HepG2 (cell line): Measurements from ENCODE around the gene TMEM141. TPM values are rescaled to one million over a fixed set of nuclear protein-coding genes. Genes with fewer than 3 reads are reported as not detected.

Experiments used
- DR1 ChIP-seq: sonication (generic); formaldehyde crosslinking; IDR thresholded peaks from 2 replicates; pipeline ENCODE4 v1.8.0; 2021; ENCODE audit warnings: mild to moderate bottlenecking, missing genetic modification reagents, inconsistent platforms
- ELF4 ChIP-seq: sonication (generic); formaldehyde crosslinking; IDR thresholded peaks from 2 replicates; pipeline ENCODE4 v1.5.0; 2020; ENCODE audit warnings: missing genetic modification reagents, mild to moderate bottlenecking, moderate library complexity, borderline replicate concordance
- GABPA ChIP-seq, 2 experiments: IDR thresholded peaks; 2 replicates each; pipeline ENCODE4 v1.6.1; 2011 to 2016; ENCODE audit warnings: low read depth in 2 of 2, low read length in 1 of 2, missing biosample characterization in 1 of 2, missing genetic modification characterization in 1 of 2
- HMGA1 ChIP-seq: sonication (generic); formaldehyde crosslinking; conservative IDR thresholded peaks from 2 replicates; pipeline ENCODE4 v1.4.0; 2020; ENCODE audit warnings: missing genetic modification reagents
- HNRNPK ChIP-seq: fragments of 200-400 bp; formaldehyde crosslinking; IDR thresholded peaks from 2 replicates; pipeline ENCODE4 v1.6.1; 2018; ENCODE audit warnings: low read length, low read depth, moderate library complexity, mild to moderate bottlenecking; ENCODE audit not compliant: poor library complexity, severe bottlenecking
- HOXD1 ChIP-seq: sonication (generic); formaldehyde crosslinking; IDR thresholded peaks from 2 replicates; pipeline ENCODE4 v1.5.0; 2020; ENCODE audit warnings: missing genetic modification reagents
- JARID2 ChIP-seq: sonication (generic); formaldehyde crosslinking; IDR thresholded peaks from 2 replicates; pipeline ENCODE4 v1.8.1; 2023; ENCODE audit warnings: missing genetic modification reagents, inconsistent platforms; ENCODE audit not compliant: insufficient replicate concordance
- MBD4 ChIP-seq: IDR thresholded peaks from 2 replicates; pipeline ENCODE4 v1.6.1; 2012; ENCODE audit warnings: low read length, inconsistent platforms, borderline replicate concordance
- MBNL3 ChIP-seq: fragments of 250-450 bp; sonication (Bioruptor Pico); conservative IDR thresholded peaks from 2 replicates; pipeline ENCODE4 v1.8.0; 2022; ENCODE audit warnings: mild to moderate bottlenecking, inconsistent platforms
- MLLT10 ChIP-seq: sonication (generic); formaldehyde crosslinking; IDR thresholded peaks from 2 replicates; pipeline ENCODE4 v1.4.0; 2020; ENCODE audit warnings: missing genetic modification reagents
- NCOA1 ChIP-seq: sonication (generic); formaldehyde crosslinking; IDR thresholded peaks from 2 replicates; pipeline ENCODE4 v1.9.0; 2021; ENCODE audit warnings: missing genetic modification reagents
- NR2F6 ChIP-seq, 2 experiments: IDR thresholded peaks; 2 replicates each; pipeline ENCODE4 v1.6.1; 2016; ENCODE audit warnings: antibody characterized with exemption in 1 of 2, mild to moderate bottlenecking in 1 of 2
- PTBP1 ChIP-seq: fragments of 200-400 bp; formaldehyde crosslinking; IDR thresholded peaks from 2 replicates; pipeline ENCODE4 v1.6.1; 2018; ENCODE audit warnings: low read length, low read depth; ENCODE audit not compliant: poor library complexity, severe bottlenecking
- SP140L ChIP-seq: sonication (generic); formaldehyde crosslinking; IDR thresholded peaks from 2 replicates; pipeline ENCODE4 v1.4.0; 2020; ENCODE audit warnings: missing genetic modification reagents, borderline replicate concordance
- XRCC5 ChIP-seq: fragments of 200-400 bp; formaldehyde crosslinking; optimal IDR thresholded peaks from 2 replicates; pipeline ENCODE3; 2017; ENCODE audit warnings: mild to moderate bottlenecking, low read length
- YY1 ChIP-seq: IDR thresholded peaks from 2 replicates; pipeline ENCODE4 v1.6.1; 2011; ENCODE audit warnings: low read length, low read depth, moderate library complexity, mild to moderate bottlenecking; ENCODE audit not compliant: insufficient read depth, insufficient replicate concordance
- ZNF329 ChIP-seq: sonication (generic); formaldehyde crosslinking; IDR thresholded peaks from 2 replicates; pipeline ENCODE4 v1.9.0; 2021; ENCODE audit warnings: low read depth, mild to moderate bottlenecking, missing genetic modification reagents
- ZNF350 ChIP-seq: sonication (generic); formaldehyde crosslinking; IDR thresholded peaks from 2 replicates; pipeline ENCODE4 v1.4.0; 2020; ENCODE audit warnings: mild to moderate bottlenecking, low read depth, missing genetic modification reagents, borderline replicate concordance
- ZNF468 ChIP-seq: sonication (generic); formaldehyde crosslinking; IDR thresholded peaks from 2 replicates; pipeline ENCODE4 v1.8.0; 2022; ENCODE audit warnings: mild to moderate bottlenecking, moderate library complexity, missing genetic modification reagents
- ZNF512 ChIP-seq: sonication (generic); formaldehyde crosslinking; IDR thresholded peaks from 2 replicates; pipeline ENCODE4 v1.4.0; 2020; ENCODE audit warnings: mild to moderate bottlenecking, missing genetic modification reagents
- ZNF569 ChIP-seq: sonication (generic); formaldehyde crosslinking; IDR thresholded peaks from 2 replicates; pipeline ENCODE4 v1.5.0; 2020; ENCODE audit warnings: mild to moderate bottlenecking, missing genetic modification reagents, moderate library complexity, borderline replicate concordance
- ZNF598 ChIP-seq: sonication (generic); formaldehyde crosslinking; IDR thresholded peaks from 2 replicates; pipeline ENCODE4 v1.5.1; 2020; ENCODE audit warnings: mild to moderate bottlenecking, missing genetic modification reagents, borderline replicate concordance
- ZNF616 ChIP-seq: sonication (generic); formaldehyde crosslinking; IDR thresholded peaks from 2 replicates; pipeline ENCODE4 v1.5.0; 2020; ENCODE audit warnings: low read depth, mild to moderate bottlenecking, missing genetic modification reagents
- polyA plus RNA-seq, 8 experiments: library from polyadenylated mRNA; depleted of rRNA in 3 of 8; stranded (reverse) in 7 of 8; unstranded in 1 of 8; fragments of >200 nt; fragmentation: Illumina TruSeq in 4 of 8; extraction: Trizol in 4 of 8; gene quantifications; 2 replicates each; pipeline versions ENCODE4 v1.2.1 to v1.2.3, GENCODE V29; 2011 to 2016; ENCODE audit warnings: low read depth in 4 of 8, missing spikeins in 1 of 8, mixed read lengths in 1 of 8; ENCODE audit not compliant: insufficient read depth in 1 of 8
- total RNA-seq, 5 experiments: library from RNA; depleted of rRNA; stranded (reverse); fragments of >200 nt; fragmentation: Illumina TruSeq; extraction: Trizol; gene quantifications; 2 replicates each; pipeline ENCODE4 v1.2.3, GENCODE V29; 2016; ENCODE audit warnings: low read depth in 1 of 5
- TF ChIP-seq, protein P1 (sequence below): sonication (generic); formaldehyde crosslinking; IDR thresholded peaks from 2 replicates; pipeline ENCODE4 v1.5.1; 2020; ENCODE audit warnings: missing genetic modification reagents, mild to moderate bottlenecking, borderline replicate concordance

Gene TMEM141
- total and polyA plus RNA-seq, 2 of the 13 experiments (the other 11 are each of a cell fraction or from before 2014, with no cell fraction given) = 81.0 to 202 TPM

DNA sequence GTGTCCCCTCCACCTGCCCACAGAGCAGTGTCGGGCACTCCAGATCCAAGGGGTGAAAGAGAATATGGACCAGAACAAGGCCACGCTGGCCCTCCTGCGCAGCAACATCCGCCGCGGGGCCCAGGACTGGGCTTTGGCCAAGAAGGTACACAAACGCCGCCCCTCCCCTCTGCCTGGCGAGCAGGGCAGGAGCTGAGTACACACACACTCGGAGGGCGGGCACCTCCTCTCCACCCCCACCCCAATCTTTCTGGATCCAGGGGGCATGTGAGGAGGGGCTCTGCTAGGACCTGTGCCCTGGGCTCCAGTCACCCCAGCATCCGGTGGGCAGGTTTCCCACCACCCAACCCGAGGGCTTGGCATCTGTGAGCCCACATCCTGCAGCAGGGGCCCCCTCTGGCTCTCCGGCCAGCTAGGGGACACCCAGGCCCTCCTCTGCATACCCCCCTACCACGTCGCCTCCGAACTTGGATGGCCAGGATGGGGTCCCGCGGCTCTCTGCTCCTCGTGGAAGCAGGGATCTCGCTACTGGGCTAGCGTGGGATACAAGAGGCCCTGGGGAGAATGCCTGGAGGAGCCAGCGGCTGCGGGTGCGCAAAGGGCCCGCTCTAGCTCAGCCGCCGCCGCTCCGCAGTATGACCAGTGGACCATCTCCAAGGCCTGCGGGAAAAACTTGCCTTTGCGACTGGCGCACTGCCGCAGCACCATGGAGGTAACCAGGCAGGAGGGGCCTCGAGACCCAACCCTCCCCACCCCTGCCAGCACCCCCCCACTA lies 8.1 kb downstream of the TMEM141 start (continued):
- TF ChIP-seq ZNF512 (CRISPR knock-in tag) (no peak), SP140L (CRISPR knock-in tag) (no peak), HMGA1 (CRISPR knock-in tag) (no peak), GABPA (IDR thresholded peaks at IDR 0.05; ENCODE audit: low read depth, low read length) (no peak), GABPA (CRISPR knock-in tag; IDR thresholded peaks at IDR 0.05; ENCODE audit: low read depth) (no peak), MLLT10 (CRISPR knock-in tag) (no peak), DR1 (CRISPR knock-in tag) (peak; percentile 42; the same call in 1 of the 2 replicates), XRCC5 (no peak), NCOA1 (CRISPR knock-in tag) (no peak), ZNF598 (CRISPR knock-in tag) (0 out of 2 replicates have a peak, but pooled peaks have one; percentile 50), YY1 (peak; percentile 36), ELF4 (CRISPR knock-in tag) (no peak), PTBP1 (no peak), HOXD1 (CRISPR knock-in tag) (peak; percentile 86), JARID2 (CRISPR knock-in tag) (no peak), HNRNPK (no peak), ZNF350 (CRISPR knock-in tag) (peak; percentile 48; the same call in 1 of the 2 replicates), ZNF569 (CRISPR knock-in tag) (peak; percentile 91; the same call in 1 of the 2 replicates), ZNF616 (CRISPR knock-in tag) (peak; percentile 93), ZNF468 (CRISPR knock-in tag) (no peak; the same call in 1 of the 2 replicates), MBNL3 (CRISPR knock-in tag) (no peak), NR2F6 (IDR thresholded peaks at IDR 0.05) (no peak; the same call in 1 of the 2 replicates), NR2F6 (CRISPR knock-in tag; IDR thresholded peaks at IDR 0.05) (peak; percentile 69), ZNF329 (CRISPR knock-in tag) (0 out of 2 replicates have a peak, but pooled peaks have one; percentile 64), MBD4 (no peak)
- TF ChIP-seq, protein P1, sequence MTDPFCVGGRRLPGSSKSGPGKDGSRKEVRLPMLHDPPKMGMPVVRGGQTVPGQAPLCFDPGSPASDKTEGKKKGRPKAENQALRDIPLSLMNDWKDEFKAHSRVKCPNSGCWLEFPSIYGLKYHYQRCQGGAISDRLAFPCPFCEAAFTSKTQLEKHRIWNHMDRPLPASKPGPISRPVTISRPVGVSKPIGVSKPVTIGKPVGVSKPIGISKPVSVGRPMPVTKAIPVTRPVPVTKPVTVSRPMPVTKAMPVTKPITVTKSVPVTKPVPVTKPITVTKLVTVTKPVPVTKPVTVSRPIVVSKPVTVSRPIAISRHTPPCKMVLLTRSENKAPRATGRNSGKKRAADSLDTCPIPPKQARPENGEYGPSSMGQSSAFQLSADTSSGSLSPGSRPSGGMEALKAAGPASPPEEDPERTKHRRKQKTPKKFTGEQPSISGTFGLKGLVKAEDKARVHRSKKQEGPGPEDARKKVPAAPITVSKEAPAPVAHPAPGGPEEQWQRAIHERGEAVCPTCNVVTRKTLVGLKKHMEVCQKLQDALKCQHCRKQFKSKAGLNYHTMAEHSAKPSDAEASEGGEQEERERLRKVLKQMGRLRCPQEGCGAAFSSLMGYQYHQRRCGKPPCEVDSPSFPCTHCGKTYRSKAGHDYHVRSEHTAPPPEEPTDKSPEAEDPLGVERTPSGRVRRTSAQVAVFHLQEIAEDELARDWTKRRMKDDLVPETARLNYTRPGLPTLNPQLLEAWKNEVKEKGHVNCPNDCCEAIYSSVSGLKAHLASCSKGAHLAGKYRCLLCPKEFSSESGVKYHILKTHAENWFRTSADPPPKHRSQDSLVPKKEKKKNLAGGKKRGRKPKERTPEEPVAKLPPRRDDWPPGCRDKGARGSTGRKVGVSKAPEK (CRISPR knock-in tag) = no peak
